Fibroblast of the aortic adventitia (primary cell): ENCODE results near the gene RBM23. TPM values are rescaled to one million over a fixed set of nuclear protein-coding genes. Genes with fewer than 3 reads are reported as not detected.

Experiments used
- DNase-seq: peaks from one replicate; pipeline ENCODE4 v3.0.0-alpha.2; 2010; ENCODE audit warnings: low read depth
- H3K4me3 ChIP-seq: 2 replicates; pipeline ENCODE4 v1.5.1; 2011; ENCODE audit warnings: low read depth, mild to moderate bottlenecking, control low read depth, low read length, moderate library complexity
- CTCF ChIP-seq: IDR thresholded peaks from 2 replicates; pipeline ENCODE4 v1.5.1; 2011; ENCODE audit warnings: mild to moderate bottlenecking, low read length, control low read depth, inconsistent platforms; ENCODE audit not compliant: insufficient read depth
- total RNA-seq: library from RNA; depleted of rRNA; stranded (reverse); fragments of >200 nt; gene quantifications from 2 replicates; pipeline ENCODE4 v1.2.3, GENCODE V29; 2012; ENCODE audit warnings: low replicate concordance

RBM23 gene
- total RNA-seq, 1 donor = 101 TPM

- no peak for DNase-seq
- no peak for TF ChIP-seq CTCF
- no peak overlapping the region for H3K4me3 ChIP-seq
Measured at GRCh38 chr14:22895402-22895801, 23.5 kb downstream of the RBM23 start.

DNA sequence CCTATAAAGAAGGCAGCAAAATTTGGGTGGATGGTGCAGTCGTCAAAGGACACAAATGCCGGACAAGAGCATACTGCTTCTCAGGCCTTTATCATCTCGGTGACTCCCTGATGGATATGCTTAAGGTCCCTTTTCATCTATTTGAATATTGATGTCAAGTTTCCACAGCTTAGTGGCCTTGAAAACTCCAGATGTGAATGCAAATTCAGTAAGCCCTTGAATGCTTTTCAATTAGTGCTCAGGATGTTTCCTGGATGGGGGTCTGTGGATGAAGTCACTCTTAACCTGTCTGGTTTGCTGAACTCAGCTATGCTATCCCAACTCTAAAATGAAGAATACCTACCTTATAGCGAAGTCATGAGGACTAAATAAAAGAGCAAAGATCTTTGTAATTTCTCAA lies 25.2 kb downstream of the RBM23 start:
- H3K4me3 ChIP-seq = no peak overlapping the region
- no peak for TF ChIP-seq CTCF
- DNase-seq = no peak

GRCh38 chr14:22892488-22892887 lies 26.5 kb downstream of the RBM23 start:
- no peak for TF ChIP-seq CTCF
- H3K4me3 ChIP-seq = no peak overlapping the region
- DNase-seq = no peak

DNA sequence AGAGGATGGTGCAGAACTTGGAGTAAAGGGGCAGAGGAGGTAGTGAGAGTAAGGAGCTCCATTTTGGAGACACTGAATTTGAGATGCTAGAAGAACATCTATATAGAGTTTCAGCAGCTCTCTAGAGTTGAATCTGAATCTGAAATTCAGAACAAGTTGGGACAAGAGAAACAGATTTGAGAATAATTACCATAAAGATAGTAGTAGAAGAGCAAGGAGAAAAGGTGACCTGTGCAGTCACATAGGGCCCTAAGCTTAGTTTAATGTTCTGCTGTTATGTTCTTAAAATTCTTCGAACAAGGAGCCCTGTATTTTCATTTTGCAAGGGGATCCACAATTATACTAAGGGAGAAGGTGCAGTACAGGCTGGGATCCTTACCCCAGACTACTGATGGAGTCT lies 28.5 kb downstream of the RBM23 start:
- no peak for DNase-seq
- H3K4me3 ChIP-seq = no peak overlapping the region
- TF ChIP-seq CTCF = no peak

DNA sequence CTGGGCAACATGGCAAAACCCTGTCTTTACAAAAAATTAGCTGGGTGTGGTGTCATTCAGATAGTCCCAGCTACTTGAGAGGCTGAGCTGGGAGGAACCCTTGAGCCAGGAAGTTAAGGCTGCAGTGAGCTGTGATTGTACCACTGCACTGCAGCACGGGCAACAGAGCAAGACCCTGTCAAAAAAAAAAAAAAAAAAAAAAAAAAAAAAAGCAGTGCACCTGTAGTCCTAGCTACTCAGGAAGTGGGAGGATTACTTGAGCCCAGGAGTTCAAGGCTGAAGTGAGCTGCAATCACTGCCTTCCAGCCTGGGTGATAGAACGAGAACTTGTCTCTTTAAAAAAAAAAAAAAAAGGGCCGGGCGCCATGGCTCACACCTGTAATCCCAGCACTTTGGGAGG lies 30.3 kb downstream of the RBM23 start:
- DNase-seq = no peak
- no peak overlapping the region for H3K4me3 ChIP-seq
- no peak for TF ChIP-seq CTCF

- peak overlapping the region; percentile 66 for H3K4me3 ChIP-seq
- TF ChIP-seq CTCF = no peak
- no peak for DNase-seq
Measured at GRCh38 chr14:22887990-22888378, 31.0 kb downstream of the RBM23 start.

DNA sequence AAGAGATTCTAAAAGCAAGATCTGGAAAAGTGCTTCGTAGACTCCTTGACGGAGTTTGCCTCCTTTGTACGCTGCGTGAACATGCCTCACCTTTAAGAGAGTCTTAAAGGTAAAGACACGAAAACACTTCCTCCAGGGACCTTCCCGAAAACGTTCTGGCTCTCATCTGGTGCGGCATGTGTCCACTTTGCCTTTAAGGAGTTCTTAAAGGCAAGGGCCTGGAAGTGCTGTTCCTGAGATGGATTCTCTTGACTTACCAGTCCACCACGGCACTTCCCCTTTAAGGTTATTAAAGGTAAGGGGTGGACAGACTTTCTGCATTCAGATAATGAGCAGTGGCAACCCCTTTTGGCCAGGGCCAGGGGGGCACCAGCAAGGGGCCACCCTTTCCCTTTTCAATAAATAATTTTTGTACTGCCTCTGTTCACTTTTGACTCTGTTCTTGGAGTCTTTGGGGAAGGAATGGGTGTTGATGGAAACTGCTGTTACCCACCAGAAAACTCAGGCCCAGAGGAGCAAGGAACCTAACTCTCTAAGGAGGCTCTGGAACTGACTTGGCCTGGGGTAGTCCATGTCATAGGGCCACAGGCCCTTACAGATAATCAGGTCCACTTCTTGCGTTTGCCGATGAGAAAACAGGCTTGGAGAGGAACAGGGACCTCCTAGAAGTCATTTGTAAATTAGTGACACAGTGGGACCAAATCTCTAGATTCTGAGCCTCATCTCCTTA lies 31.5 kb downstream of the RBM23 start:
- peak; percentile 74 for DNase-seq
- no peak for TF ChIP-seq CTCF
- peak overlapping the region; percentile 66 for H3K4me3 ChIP-seq
